Ishikawa (cell line): ENCODE data around the gene PDE7B.

ENCODE experiments used
- CEBPB ChIP-seq: IDR thresholded peaks from 2 replicates; pipeline ENCODE4 v1.6.1; 2012
- CREB1 ChIP-seq: IDR thresholded peaks from 2 replicates; pipeline ENCODE4 v1.6.1; 2012; ENCODE audit warnings: low read depth
- EGR1 ChIP-seq: IDR thresholded peaks from 2 replicates; pipeline ENCODE4 v1.6.1; 2012
- EP300 ChIP-seq: IDR thresholded peaks from 2 replicates; pipeline ENCODE4 v1.6.1; 2012; ENCODE audit warnings: borderline replicate concordance
- FOXM1 ChIP-seq: IDR thresholded peaks from 2 replicates; pipeline ENCODE4 v1.6.1; 2012; ENCODE audit warnings: low read depth, borderline replicate concordance
- MAX ChIP-seq: IDR thresholded peaks from 2 replicates; pipeline ENCODE4 v1.6.1; 2012
- NFIC ChIP-seq: IDR thresholded peaks from 2 replicates; pipeline ENCODE4 v1.6.1; 2012
- RAD21 ChIP-seq: IDR thresholded peaks from 2 replicates; pipeline ENCODE4 v1.6.1; 2012; ENCODE audit warnings: low read depth
- REST ChIP-seq: IDR thresholded peaks from 2 replicates; pipeline ENCODE4 v1.6.1; 2012; ENCODE audit warnings: low read depth, mild to moderate bottlenecking
- TAF1 ChIP-seq: IDR thresholded peaks from 2 replicates; pipeline ENCODE4 v1.6.1; 2012; ENCODE audit warnings: low read depth, mild to moderate bottlenecking
- TCF12 ChIP-seq: IDR thresholded peaks from 2 replicates; pipeline ENCODE4 v1.6.1; 2012; ENCODE audit warnings: low read depth
- TEAD4 ChIP-seq: IDR thresholded peaks from 2 replicates; pipeline ENCODE4 v1.6.1; 2012
- USF1 ChIP-seq: IDR thresholded peaks from 2 replicates; pipeline ENCODE4 v1.6.1; 2012
- YY1 ChIP-seq: IDR thresholded peaks from 2 replicates; pipeline ENCODE4 v1.6.1; 2012; ENCODE audit warnings: low read depth
- ZBTB7A ChIP-seq: IDR thresholded peaks from 2 replicates; pipeline ENCODE4 v1.6.1; 2012; ENCODE audit warnings: low read depth

The PDE7B gene

GRCh38 chr6:135880066-135880972 lies 28.8 kb downstream of the PDE7B start:
- TF ChIP-seq TAF1, result no peak
- TF ChIP-seq EGR1, result no peak
- no peak for TF ChIP-seq RAD21
- TF ChIP-seq EP300, result no peak
- TF ChIP-seq CEBPB, result no peak
- no peak for TF ChIP-seq TEAD4
- no peak for TF ChIP-seq YY1
- no peak for TF ChIP-seq NFIC
- TF ChIP-seq USF1, result no peak
- no peak for TF ChIP-seq TCF12
- no peak for TF ChIP-seq CREB1
- TF ChIP-seq ZBTB7A, result no peak
- TF ChIP-seq MAX, result no peak
- TF ChIP-seq REST, result no peak
- TF ChIP-seq FOXM1, result no peak

- TF ChIP-seq TAF1 (no peak), MAX (no peak), YY1 (no peak), TEAD4 (no peak), CEBPB (no peak), RAD21 (peak; percentile 55), ZBTB7A (no peak), FOXM1 (peak; percentile 31; the same call in 1 of the 2 replicates), EP300 (0 out of 2 replicates have a peak, but pooled peaks have one; percentile 9)
These were observed 31.5 kb downstream of the PDE7B start for GRCh38 chr6:135883045-135883444.

- TF ChIP-seq USF1 (no peak), CREB1 (no peak), EP300 (no peak), YY1 (no peak), ZBTB7A (no peak), TAF1 (no peak), RAD21 (no peak), TEAD4 (no peak), EGR1 (no peak), TCF12 (no peak)
These were observed 32.0 kb downstream of the PDE7B start for GRCh38 chr6:135883536-135883935.

GRCh38 chr6:135884136-135884535 lies 32.6 kb downstream of the PDE7B start:
- TF ChIP-seq CEBPB (no peak), MAX (no peak), EP300 (no peak), TEAD4 (no peak), USF1 (no peak), CREB1 (no peak), RAD21 (no peak), EGR1 (no peak), ZBTB7A (no peak), FOXM1 (no peak), TCF12 (no peak), YY1 (no peak), REST (no peak), TAF1 (no peak)

GRCh38 chr6:135887069-135887468 lies 35.6 kb downstream of the PDE7B start:
- TF ChIP-seq FOXM1 (no peak), EP300 (no peak), TAF1 (no peak), YY1 (no peak), MAX (no peak), NFIC (no peak), USF1 (no peak), ZBTB7A (no peak)
